ENCODE results near the gene RGS6.

Gene RGS6

DNA sequence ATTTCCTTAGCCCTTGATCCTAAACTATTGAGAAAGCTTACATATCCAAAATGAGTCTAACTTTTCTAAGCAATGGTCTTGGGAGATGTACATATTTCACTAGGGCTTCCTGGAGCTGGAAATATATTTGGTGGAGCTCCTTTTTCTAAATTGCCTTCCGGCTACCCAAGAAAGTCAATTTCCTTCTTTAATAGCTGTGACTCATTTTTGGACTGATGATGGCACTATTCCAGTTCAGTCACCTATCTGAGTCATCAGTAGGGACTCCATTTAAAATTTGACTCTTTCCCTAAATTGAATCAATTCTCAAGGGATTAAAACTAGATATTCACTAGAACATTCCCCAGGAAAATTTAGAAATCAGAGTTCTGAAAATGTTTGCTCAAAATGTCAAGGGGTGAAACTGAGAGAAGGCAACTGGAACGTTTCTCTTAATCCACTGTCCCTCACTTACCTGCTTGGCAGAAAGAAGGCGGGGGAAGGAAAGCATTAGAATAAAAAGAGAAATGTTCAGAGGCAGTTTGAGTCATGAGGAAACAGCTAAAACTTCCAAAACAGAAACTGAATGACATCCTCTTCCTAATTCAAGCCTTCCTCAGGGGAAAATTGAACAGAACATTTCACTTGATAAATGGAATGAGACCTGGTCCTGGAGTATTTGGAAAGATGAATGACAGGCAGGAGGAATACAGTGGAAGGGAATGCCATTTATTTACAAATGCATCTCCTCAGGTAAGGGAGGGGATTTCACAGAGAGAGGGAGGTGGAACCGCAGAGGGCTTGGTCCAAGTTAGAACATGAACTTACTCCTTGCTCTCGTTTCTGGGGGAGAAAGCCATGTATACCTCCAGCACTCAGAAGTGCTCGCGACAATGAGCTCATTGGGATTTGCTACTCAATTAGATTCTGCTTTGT, 91.2 kb downstream of the RGS6 start:
- no peak for DNase-seq

- DNase-seq = peak; percentile 9
Measured at GRCh38 chr14:72024043-72024407, 91.8 kb downstream of the RGS6 start.

DNA sequence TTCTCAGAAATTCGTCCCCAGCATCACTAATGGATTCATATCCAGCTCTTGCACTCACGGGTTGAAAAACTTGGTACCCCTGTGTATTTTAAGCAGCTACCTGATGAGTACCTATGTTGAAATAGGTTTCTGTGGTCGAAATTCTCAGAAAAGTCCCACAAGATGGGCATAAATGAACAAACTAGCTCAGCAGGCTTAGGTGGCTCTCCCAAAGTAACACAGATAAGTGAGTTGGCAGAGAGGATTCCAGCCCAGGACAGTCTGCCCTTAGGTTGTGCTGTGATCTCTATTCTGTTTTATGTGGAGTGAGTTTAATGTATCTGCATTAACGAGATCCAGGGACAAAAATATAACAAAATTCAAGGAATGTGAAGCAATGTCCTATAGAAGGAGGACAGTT, 92.3 kb downstream of the RGS6 start:
- DNase-seq = no peak

DNA sequence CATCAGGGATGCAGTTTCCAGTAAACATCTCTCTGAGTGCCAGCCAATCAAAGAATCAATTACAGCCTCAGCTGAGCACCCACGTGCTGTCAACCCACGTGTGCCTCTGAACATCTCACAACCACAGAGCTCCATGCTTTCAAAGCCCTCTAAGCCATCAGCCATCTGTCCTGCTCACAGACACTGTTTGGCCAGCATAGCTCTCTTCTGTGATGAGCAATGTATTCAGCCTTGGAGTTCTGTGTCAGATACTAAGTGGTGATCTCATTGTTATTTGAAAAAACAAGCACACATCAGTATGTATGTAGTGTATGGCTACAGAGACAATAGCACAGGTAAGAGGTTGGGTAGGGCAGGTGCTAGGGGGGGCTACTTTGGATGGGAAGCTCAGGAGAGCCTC, 94.3 kb downstream of the RGS6 start:
- DNase-seq = no peak

DNA sequence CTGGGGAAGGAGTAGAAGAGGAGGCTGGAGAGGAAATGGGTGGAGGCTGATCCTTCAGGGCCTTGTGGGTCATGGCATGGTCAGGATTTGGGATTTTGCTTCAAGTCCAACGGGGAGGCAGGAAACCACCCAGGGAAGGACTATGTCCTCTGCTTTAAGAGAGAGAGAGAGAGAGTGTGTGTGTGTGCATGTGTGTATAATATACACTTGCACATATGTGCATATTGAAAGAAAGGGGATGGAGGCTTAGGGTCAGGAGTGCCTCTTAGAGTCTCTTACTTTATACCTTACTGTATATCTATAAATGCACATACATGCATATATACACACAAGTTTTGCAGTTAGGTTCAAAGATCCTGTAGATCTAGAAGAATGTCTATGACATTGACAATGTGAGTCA, 94.8 kb downstream of the RGS6 start:
- DNase-seq = no peak

- DNase-seq = no peak
Measured at GRCh38 chr14:72033365-72033764, 101.1 kb downstream of the RGS6 start.

DNA sequence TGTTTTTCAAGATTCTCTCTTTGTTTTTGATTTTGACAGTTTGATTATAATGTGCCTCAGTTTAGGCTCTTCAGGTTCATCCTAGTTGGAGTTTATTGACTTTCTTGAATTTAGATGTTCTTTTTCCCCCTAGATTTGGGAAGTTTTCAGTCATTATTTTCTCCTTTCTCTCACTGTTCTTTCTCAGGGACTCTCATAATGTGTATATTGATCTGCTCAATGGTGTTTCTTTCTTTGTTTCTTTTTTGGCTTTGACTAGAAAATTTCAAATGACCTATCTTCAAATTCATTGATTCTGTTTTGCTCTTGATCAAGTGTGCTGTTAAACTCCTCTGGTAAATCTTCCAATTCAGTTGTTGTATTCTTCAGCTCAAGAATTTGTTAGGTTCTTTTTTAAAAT, 108.3 kb downstream of the RGS6 start:
- DNase-seq = no peak

- DNase-seq = no peak
Measured at GRCh38 chr14:72045271-72045670, 113.0 kb downstream of the RGS6 start.

GRCh38 chr14:72045885-72046284, 113.7 kb downstream of the RGS6 start:
- no peak for DNase-seq

- DNase-seq = no peak
Measured at GRCh38 chr14:72049462-72049861, 117.2 kb downstream of the RGS6 start.

GRCh38 chr14:72052356-72052755, 120.1 kb downstream of the RGS6 start:
- DNase-seq = no peak

- no peak for DNase-seq
Measured at GRCh38 chr14:72053651-72054050, 121.4 kb downstream of the RGS6 start.

DNA sequence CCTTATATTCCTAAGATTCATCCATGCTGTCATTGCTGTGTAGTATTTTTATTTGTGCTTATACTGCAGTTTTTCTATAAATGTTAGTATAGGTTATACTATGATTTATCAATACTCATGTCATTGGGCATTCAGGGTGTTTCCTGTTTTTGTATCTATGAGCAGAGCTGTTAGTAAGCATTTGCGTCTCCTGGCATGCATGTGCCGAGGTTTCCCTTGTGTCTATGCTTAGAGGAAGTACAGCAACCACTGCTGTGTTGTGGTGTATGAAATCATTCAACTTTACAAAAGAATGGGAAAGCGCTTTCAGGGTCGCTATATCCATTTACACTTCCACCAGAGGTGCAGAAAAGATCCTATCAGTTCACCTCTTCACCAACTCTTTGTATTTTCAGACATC, 122.7 kb downstream of the RGS6 start:
- no peak for DNase-seq

- no peak for DNase-seq
Measured at GRCh38 chr14:72057701-72058285, 125.6 kb downstream of the RGS6 start.

DNA sequence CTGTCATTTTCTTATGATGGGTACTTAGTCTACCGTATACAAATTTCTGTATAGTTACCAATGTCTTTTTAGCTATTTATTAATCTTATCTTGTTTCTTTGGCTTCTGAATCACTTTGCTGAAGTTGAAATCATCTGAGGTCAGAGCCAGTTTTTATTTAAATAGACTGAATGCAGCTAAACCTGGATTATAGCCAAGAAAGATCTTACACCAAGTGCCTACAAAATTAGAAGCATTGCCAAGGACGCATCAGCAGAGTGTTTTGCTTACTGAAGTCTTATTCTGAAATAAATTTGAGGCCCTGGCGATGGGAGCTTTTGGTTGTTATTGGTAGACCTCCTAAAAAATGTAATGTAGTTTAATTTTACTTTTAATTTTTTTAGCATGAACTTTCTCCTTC, 128.2 kb downstream of the RGS6 start:
- no peak for DNase-seq

- DNase-seq = no peak
Measured at GRCh38 chr14:72060917-72061316, 128.7 kb downstream of the RGS6 start.

DNA sequence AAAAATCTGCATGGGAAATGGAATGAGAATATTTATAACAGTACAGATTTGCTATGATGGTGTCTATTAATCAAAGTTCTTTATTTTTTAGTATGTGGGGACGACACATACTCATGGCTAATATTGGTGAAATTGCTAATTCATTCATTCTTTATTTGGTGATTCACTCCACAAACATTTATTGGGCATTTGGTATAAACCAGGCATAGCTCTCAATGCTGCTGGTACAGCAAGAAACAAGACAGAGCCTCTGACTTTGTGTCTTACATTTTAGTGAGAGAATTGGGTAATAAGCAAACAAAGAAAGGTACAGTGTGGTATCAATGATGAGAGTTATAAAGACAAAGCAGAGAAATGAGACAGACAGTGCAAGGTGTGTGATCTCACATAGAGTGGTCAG, 129.5 kb downstream of the RGS6 start:
- DNase-seq = no peak

GRCh38 chr14:72063761-72064282, 131.6 kb downstream of the RGS6 start:
- DNase-seq = no peak

DNA sequence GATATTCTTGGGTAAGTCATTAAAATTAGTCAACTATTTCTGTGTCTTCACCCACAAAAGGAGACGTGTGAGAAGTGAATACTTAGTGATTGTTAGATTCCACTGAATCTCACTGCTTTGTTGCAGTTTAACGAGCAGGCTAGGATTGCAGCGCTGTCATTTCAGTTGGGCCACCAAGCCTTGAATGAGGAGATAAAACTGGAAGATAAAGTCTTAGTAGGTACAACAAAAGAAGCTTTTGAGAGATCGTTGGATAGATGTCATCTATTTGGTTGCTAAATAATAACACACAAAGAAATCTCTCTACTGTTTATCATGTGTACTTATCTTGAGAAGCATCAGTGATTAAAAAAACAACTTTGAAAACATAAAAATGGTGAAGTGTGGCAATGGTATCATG, 132.3 kb downstream of the RGS6 start:
- DNase-seq = no peak

DNA sequence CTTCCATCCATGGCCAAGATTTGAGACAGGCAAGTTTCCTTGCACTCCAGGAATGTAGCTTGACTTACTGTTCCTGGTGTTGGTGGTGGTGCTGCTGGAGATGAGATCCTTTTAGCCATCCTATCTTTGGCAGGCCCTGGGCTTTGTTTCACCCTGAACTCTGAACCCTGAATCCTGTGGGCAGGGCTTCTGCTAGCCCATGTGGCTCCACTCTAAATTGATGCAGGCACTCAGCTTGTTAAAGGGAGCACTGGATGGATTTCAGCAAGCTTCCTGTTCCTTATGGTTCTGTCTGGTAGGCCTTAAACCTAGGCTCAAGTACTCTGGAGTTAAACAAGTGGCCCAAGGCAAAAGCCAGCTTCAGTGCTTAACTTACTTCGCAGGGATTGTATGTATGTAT, 138.2 kb downstream of the RGS6 start:
- DNase-seq = no peak

GRCh38 chr14:72075649-72076334, 143.6 kb downstream of the RGS6 start:
- no peak for DNase-seq

DNA sequence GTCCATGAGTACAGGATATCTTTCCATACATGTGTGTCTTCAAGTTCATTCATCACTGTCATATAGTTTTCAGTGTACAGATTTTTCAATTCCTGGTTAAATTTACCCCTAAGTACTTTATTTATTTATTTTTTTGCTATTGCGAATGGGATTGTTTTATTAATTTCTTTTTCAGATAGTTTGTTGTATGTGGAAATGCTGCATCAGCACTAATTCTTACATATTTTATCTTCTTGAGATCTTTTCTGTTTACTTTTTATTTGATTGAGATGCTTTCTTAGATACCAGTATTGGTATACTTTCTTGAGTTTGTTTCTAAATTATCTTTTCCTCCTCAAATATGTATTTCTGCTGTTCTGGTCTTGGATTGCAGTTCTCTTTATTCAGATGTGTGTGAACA, 148.9 kb downstream of the RGS6 start:
- DNase-seq = no peak

DNA sequence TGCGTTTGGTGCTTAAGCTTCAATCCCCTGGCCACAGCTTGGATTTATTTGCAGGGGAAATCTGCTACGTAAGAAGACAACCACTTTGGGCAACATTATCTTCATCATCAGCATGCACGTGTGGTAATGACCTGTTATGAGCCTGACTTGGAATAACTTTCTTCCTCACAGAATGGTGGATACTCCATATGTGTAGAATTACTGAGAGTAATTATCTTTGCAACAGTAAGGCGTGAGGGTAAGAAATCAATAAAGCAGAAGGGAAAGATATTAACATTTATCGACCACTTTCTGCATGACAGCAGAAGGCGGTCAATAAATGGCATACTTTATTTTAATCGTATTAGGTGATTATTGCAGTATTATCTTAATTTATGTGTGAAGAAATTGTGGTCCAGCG, 152.7 kb downstream of the RGS6 start:
- DNase-seq = no peak

- no peak for DNase-seq
Measured at GRCh38 chr14:72089625-72090024, 157.4 kb downstream of the RGS6 start.

Measured in RPMI8226 (cell line).